Parathyroid adenoma (tissue), 2 donors: Measurements from ENCODE around the gene MRPS30.
"Not testable (repeated sequence)": the region's sequence is repeated elsewhere in the genome, so short reads cannot be mapped to it uniquely, and the experiment has no call there.

Experiments
- H2AFZ ChIP-seq: fragments of 300-600 bp; sonication (generic); one replicate; pipeline ENCODE4 v1.7.0; 2017; ENCODE audit warnings: antibody characterized with exemption, mild to moderate bottlenecking
- H3K27ac ChIP-seq: fragments of 300-600 bp; sonication (generic); one replicate; pipeline ENCODE4 v1.7.0; 2017
- H3K27me3 ChIP-seq: fragments of 300-600 bp; sonication (generic); one replicate; pipeline ENCODE4 v1.7.0; 2017; ENCODE audit warnings: low read length; ENCODE audit not compliant: control insufficient read depth, insufficient read depth
- H3K36me3 ChIP-seq: fragments of 300-600 bp; sonication (generic); one replicate; pipeline ENCODE4 v1.7.0; 2017; ENCODE audit warnings: low read length; ENCODE audit not compliant: control insufficient read depth, insufficient read depth
- H3K4me1 ChIP-seq: fragments of 300-600 bp; sonication (generic); one replicate; pipeline ENCODE4 v1.7.0; 2017; ENCODE audit warnings: control low read depth
- H3K4me2 ChIP-seq: fragments of 300-600 bp; sonication (generic); one replicate; pipeline ENCODE4 v1.7.0; 2017; ENCODE audit warnings: low read length
- H3K4me3 ChIP-seq: fragments of 300-600 bp; sonication (generic); one replicate; pipeline ENCODE4 v1.7.0; 2017; ENCODE audit warnings: low read depth, low read length
- H3K79me2 ChIP-seq: fragments of 300-600 bp; sonication (generic); one replicate; pipeline ENCODE4 v1.7.0; 2017; ENCODE audit warnings: control low read depth
- H3K9ac ChIP-seq: fragments of 300-600 bp; sonication (generic); one replicate; pipeline ENCODE4 v1.7.0; 2017; ENCODE audit warnings: mild to moderate bottlenecking
- H3K9me3 ChIP-seq: fragments of 300-600 bp; sonication (generic); one replicate; pipeline ENCODE4 v1.7.0; 2017; ENCODE audit warnings: low read length; ENCODE audit not compliant: control insufficient read depth
- TF ChIP-seq, protein P1 (sequence below): fragments of 300-600 bp; sonication (generic); IDR thresholded peaks from one replicate; pipeline ENCODE4 v1.7.0; 2017; ENCODE audit warnings: antibody characterized with exemption, mild to moderate bottlenecking
- donor health status: primary hyperparathyroidism.

MRPS30 gene

DNA sequence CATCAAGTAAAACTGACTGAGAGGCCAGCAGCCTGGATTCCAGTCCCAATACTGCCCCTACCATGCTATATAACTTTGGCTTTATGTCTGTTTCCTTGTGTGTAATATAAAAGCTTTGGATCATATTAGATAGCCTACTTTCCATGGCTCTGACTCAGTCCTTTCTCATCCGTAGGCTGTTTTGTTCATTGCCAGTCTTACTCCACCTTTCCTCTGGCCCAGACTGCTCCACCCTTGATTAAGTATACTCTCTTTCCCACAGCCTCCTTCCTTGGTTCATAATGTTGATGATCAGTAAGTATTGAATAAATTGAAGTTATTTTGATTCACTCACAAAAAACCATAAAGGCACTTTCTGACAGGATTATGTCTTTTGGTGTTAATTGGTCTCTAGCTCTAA, 1.5 kb upstream of the MRPS30 start:
- Histone ChIP-seq H3K79me2 (peaks cover 6% of the 10 kb centered on the region), H3K9me3 (no peaks in the 10 kb centered on the region), H3K4me2 (no peak overlapping the region), H3K9ac (no peak overlapping the region), H3K27ac (no peak overlapping the region), H3K36me3 (no peaks in the 10 kb centered on the region), H3K4me3 (no peak overlapping the region), H3K27me3 (no peaks in the 10 kb centered on the region), H3K4me1 (no peaks in the 10 kb centered on the region), H2AFZ (no peak overlapping the region)
- TF ChIP-seq, protein P1, sequence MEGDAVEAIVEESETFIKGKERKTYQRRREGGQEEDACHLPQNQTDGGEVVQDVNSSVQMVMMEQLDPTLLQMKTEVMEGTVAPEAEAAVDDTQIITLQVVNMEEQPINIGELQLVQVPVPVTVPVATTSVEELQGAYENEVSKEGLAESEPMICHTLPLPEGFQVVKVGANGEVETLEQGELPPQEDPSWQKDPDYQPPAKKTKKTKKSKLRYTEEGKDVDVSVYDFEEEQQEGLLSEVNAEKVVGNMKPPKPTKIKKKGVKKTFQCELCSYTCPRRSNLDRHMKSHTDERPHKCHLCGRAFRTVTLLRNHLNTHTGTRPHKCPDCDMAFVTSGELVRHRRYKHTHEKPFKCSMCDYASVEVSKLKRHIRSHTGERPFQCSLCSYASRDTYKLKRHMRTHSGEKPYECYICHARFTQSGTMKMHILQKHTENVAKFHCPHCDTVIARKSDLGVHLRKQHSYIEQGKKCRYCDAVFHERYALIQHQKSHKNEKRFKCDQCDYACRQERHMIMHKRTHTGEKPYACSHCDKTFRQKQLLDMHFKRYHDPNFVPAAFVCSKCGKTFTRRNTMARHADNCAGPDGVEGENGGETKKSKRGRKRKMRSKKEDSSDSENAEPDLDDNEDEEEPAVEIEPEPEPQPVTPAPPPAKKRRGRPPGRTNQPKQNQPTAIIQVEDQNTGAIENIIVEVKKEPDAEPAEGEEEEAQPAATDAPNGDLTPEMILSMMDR = no peak

DNA sequence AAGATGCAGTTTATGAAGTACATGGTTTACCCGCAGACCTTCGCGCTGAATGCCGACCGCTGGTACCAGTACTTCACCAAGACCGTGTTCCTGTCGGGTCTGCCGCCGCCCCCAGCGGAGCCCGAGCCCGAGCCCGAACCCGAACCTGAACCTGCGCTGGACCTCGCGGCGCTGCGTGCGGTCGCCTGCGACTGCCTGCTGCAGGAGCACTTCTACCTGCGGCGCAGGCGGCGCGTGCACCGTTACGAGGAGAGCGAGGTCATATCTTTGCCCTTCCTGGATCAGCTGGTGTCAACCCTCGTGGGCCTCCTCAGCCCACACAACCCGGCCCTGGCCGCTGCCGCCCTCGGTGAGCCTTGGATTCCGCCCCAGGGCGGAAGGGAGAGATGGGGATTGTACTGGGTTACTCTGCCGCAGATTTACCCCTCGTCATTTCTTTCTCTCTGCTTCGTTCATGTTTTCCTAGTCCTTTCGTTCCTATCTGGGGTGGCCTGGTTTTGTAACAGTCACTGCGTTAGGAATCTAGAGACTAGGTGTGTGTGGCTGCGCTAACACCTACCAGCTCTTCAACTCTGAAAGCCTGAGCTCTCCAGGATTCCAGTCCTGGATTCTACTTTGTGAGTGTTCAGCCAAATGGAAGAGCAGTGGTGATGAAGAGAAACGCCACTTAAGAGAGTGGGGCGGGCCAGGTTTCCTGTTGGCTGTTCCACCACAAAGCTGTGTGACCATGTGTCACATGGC, 638 bp downstream of the MRPS30 start:
- TF ChIP-seq, protein P1 = no peak
- no peaks in the 10 kb centered on the region for H3K9me3 ChIP-seq
- peak overlapping the region; percentile 85 for H3K4me3 ChIP-seq
- H3K4me2 ChIP-seq = peak overlapping the region; percentile 88
- H3K27ac ChIP-seq = peak overlapping the region; percentile 90
- peak overlapping the region; percentile 98 for H2AFZ ChIP-seq
- peak overlapping the region; percentile 82 for H3K9ac ChIP-seq
- H3K36me3 ChIP-seq = no peaks in the 10 kb centered on the region
- H3K4me1 ChIP-seq = no peaks in the 10 kb centered on the region
- H3K27me3 ChIP-seq = no peaks in the 10 kb centered on the region
- peaks cover 6% of the 10 kb centered on the region for H3K79me2 ChIP-seq

DNA sequence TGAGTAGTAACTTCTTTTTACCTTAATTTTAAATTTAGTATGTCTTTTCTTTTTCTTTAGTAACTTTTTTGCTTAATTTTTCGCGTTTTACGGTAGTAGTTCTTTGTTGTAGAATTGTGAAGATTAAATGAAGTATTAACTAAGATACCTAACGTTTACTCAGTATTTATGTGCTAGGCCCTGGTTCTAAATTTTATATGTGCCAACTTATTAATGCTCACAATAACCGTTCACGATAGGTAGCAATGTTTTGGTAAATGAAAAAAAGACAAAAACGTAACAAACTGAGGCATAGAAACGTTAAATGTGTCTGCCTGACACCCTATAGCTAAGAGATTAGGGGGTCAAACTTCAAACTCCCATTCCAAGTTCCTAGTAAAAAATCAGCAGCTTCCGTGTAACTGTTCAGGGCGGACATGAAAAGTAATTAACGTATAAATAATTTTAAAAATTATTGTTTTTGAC, 1.2 kb downstream of the MRPS30 start:
- Histone ChIP-seq H3K9me3 (no peaks in the 10 kb centered on the region), H3K4me3 (peak overlapping the region; percentile 85), H3K36me3 (no peaks in the 10 kb centered on the region), H2AFZ (peak overlapping the region; percentile 98), H3K4me1 (no peaks in the 10 kb centered on the region), H3K27ac (peak overlapping the region; percentile 90), H3K9ac (no peak overlapping the region), H3K27me3 (no peaks in the 10 kb centered on the region), H3K79me2 (peaks cover 6% of the 10 kb centered on the region), H3K4me2 (peak overlapping the region; percentile 88)
- TF ChIP-seq, protein P1 = no peak

DNA sequence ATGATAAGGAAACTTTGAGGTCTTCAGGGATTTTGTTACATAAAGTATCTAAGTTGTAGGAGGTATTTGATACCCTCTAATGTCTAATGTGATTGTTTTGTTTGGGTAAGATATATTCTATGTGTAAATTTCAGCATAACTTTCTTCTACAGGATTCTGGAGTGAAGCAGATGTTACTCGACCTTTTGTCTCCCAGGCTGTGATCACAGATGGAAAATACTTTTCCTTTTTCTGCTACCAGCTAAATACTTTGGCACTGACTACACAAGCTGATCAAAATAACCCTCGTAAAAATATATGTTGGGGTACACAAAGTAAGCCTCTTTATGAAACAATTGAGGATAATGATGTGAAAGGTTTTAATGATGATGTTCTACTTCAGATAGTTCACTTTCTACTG, 6.0 kb downstream of the MRPS30 start:
- Histone ChIP-seq H2AFZ (no peak overlapping the region), H3K79me2 (peaks cover under 1% of the 10 kb centered on the region), H3K4me2 (no peak overlapping the region), H3K4me1 (no peaks in the 10 kb centered on the region), H3K9ac (no peak overlapping the region), H3K4me3 (no peak overlapping the region), H3K27ac (no peak overlapping the region), H3K9me3 (no peaks in the 10 kb centered on the region), H3K36me3 (no peaks in the 10 kb centered on the region), H3K27me3 (no peaks in the 10 kb centered on the region)
- TF ChIP-seq, protein P1 = no peak

DNA sequence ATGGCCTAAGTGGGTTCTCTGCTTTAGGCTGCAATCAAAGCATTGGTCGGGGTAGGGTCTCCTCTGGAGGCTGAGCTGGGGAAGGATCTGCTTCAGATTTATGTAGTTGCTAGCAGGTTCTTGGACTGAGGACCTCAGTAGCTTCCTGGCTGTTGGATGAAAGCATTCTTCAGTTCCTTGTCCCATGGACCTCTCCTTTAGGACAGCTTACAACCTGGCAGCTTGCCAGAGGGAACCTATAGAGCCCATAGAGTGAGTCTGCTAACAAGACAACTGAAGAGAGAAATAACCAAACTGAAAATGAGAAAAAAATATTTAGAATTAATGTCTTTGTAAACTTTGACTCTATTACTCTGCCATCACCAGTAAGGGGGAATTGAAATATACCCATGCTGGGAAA, 12.4 kb downstream of the MRPS30 start:
- TF ChIP-seq, protein P1 = no peak
- Histone ChIP-seq H3K4me3 (no peak overlapping the region), H3K9me3 (no peaks in the 10 kb centered on the region), H3K9ac (no peak overlapping the region), H3K27me3 (no peaks in the 10 kb centered on the region), H3K79me2 (no peaks in the 10 kb centered on the region), H3K36me3 (no peaks in the 10 kb centered on the region), H3K27ac (no peak overlapping the region), H3K4me2 (no peak overlapping the region), H2AFZ (no peak overlapping the region), H3K4me1 (no peaks in the 10 kb centered on the region)

DNA sequence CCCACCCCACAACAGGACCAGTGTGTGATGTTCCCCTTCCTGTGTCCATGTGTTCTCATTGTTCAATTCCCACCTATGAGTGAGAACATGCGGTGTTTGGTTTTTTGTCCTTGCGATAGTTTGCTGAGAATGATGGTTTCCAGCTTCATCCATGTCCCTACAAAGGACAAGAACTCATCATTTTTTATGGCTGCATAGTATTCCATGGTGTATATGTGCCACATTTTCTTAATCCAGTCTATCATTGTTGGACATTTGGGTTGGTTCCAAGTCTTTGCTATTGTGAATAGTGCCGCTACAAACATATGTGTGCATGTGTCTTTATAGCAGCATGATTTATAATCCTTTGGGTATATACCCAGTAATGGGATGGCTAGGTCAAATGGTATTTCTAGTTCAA, 15.9 kb downstream of the MRPS30 start:
- H3K27ac ChIP-seq, H3K4me2 ChIP-seq, H3K4me3 ChIP-seq, H3K9ac ChIP-seq, H3K36me3 ChIP-seq, H3K4me1 ChIP-seq, H3K79me2 ChIP-seq, H3K9me3 ChIP-seq, H3K27me3 ChIP-seq, H2AFZ ChIP-seq: not testable (repeated sequence)
